HG02943 (cell line): ENCODE results near the gene C11orf98.

ENCODE experiments used
- ATAC-seq: cut with Tn5 transposase; IDR thresholded peaks from one replicate; pipeline ENCODE4 v1.9.1; 2021; ENCODE audit warnings: mild to moderate bottlenecking, low read depth, moderate library complexity; ENCODE audit not compliant: unreplicated experiment

Gene C11orf98

DNA sequence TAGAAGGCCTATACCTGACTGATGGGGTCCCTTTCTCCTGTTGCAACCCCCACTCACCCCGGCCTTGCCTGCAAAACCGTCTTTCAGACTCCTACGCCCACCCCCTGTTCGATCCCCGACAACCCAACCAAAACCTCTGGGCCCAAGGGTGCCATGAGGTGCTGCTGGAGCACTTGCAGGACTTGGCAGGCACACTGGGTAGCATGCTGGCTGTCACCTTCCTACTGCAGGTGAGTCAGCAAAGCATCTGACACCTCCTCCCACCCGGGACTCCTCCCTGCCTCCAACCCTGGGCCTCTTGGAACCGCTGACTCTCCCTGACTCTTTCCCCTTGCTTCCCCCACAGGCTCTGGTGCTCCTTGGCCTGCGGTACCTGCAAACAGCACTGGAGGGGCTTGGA is 50.7 kb downstream of the C11orf98 start:
- ATAC-seq = no peak

DNA sequence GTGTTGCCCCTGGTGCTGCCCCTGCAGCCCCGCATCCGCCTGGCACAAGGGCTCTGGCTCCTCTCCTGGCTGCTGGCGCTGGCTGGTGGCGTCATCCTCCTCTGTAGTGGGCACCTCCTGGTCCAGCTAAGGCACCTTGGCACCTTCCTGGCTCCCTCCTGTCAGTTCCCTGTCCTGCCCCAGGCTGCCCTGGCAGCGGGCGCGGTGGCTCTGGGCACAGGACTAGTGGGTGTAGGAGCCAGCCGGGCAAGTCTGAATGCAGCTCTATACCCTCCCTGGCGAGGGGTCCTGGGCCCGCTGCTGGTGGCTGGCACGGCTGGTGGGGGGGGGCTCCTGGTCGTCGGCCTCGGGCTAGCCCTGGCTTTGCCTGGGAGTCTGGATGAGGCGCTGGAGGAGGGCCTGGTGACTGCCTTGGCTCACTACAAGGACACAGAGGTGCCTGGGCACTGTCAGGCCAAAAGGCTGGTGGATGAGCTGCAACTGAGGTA is 51.7 kb downstream of the C11orf98 start:
- ATAC-seq = no peak
